Measurements from ENCODE around the gene GNG3.
A peak's percentile ranks its signal among the peaks of the same experiment; 100 is the strongest.

Gene GNG3

DNA sequence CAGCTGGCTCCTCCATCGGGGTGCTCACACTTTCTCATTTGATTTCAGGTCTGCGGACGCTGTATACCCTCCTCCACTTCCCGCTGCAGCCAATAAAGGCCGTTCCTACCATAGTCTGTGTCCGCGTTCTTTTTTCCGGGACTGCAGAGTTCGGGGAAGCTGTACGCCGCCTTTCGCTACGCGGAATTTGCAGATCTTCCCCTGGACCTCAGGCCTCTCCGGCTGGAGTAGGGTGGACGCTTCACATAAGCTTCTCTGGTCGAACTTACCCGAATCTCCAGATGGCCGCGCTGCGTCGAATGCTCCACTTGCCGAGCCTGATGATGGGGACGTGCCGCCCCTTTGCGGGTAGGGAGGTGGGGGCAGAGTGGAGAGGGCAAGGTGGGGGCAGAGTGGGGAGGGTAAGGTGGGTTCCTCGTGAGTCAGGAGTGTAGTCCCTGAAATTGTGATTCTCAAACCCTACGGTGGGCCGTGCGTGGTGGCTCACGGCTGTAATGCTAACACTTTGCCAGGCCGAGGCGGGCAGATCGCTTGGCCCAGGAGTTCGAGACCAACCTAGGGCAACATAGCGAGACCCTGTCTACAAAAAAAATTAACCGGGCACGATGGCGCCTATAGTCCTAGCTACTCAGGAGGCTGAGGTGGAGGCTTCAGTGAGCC is 41.7 kb upstream of the GNG3 start:
- peak overlapping the region; percentile 79 for H3K4me2 ChIP-seq (ENCODE audit: low read depth, low read length, poor library complexity, severe bottlenecking)
- no peaks in the 10 kb centered on the region for H3K27me3 ChIP-seq (ENCODE audit: insufficient read depth, low read length, poor library complexity, severe bottlenecking)
- no peaks in the 10 kb centered on the region for H3K9me3 ChIP-seq (ENCODE audit: insufficient read depth, low read depth, low read length)
- peaks cover 38% of the 10 kb centered on the region for H3K4me1 ChIP-seq (ENCODE audit: insufficient read depth, low read length, poor library complexity, severe bottlenecking)
- no peak overlapping the region for H2AFZ ChIP-seq (ENCODE audit: low read length)
- TF ChIP-seq, protein P1, sequence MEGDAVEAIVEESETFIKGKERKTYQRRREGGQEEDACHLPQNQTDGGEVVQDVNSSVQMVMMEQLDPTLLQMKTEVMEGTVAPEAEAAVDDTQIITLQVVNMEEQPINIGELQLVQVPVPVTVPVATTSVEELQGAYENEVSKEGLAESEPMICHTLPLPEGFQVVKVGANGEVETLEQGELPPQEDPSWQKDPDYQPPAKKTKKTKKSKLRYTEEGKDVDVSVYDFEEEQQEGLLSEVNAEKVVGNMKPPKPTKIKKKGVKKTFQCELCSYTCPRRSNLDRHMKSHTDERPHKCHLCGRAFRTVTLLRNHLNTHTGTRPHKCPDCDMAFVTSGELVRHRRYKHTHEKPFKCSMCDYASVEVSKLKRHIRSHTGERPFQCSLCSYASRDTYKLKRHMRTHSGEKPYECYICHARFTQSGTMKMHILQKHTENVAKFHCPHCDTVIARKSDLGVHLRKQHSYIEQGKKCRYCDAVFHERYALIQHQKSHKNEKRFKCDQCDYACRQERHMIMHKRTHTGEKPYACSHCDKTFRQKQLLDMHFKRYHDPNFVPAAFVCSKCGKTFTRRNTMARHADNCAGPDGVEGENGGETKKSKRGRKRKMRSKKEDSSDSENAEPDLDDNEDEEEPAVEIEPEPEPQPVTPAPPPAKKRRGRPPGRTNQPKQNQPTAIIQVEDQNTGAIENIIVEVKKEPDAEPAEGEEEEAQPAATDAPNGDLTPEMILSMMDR (conservative IDR thresholded peaks at IDR 0.05; ENCODE audit: low read length) = no peak
- no peak for TF ChIP-seq EZH2phosphoT487 (IDR thresholded peaks at IDR 0.05; ENCODE audit: borderline replicate concordance)
- peaks cover 20% of the 10 kb centered on the region for H4K20me1 ChIP-seq (ENCODE audit: insufficient read depth, low read length, poor library complexity, severe bottlenecking)
- peaks cover 5% of the 10 kb centered on the region; the same call in 1 of the 2 replicates for H3K36me3 ChIP-seq (ENCODE audit: insufficient read depth, low read length)
- H3K4me3 ChIP-seq (ENCODE audit: low read length, poor library complexity, severe bottlenecking) = peak overlapping the region; percentile 98
- peak overlapping the region; percentile 89 for H3K9ac ChIP-seq (ENCODE audit: low read depth, low read length, poor library complexity, severe bottlenecking)
- no peaks in the 10 kb centered on the region for H3K9me2 ChIP-seq (replicated peaks; ENCODE audit: low read depth, low read length)
- peaks cover 64% of the 10 kb centered on the region for H3K79me2 ChIP-seq (ENCODE audit: insufficient read depth, low read length)
- H3F3A ChIP-seq (ENCODE audit: low read depth) = peaks cover 9% of the 10 kb centered on the region; the same call in 1 of the 2 replicates

DNA sequence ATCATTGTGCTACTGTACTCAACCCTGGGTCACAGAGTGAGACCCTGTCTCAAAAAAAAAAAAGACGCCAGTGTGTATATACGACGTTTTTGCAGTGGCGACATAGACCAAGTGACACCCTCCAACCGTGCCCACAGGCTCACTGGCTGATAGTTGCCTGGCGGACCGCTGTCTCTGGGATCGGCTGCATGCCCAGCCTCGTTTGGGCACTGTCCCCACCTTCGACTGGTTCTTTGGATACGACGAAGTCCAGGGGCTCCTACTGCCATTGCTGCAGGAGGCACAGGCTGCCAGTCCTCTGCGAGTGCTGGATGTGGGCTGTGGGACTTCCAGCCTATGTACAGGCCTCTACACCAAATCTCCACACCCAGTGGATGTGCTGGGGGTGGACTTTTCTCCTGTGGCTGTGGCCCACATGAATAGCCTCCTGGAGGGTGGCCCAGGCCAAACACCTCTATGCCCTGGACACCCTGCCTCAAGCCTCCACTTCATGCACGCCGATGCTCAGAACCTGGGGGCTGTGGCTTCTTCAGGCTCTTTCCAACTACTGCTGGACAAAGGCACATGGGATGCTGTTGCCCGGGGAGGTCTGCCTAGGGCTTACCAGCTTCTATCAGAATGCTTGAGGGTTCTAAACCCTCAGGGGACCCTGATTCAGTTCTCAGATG is 41.1 kb upstream of the GNG3 start:
- peaks cover 8% of the 10 kb centered on the region; the same call in 1 of the 2 replicates for H3F3A ChIP-seq (ENCODE audit: low read depth)
- H2AFZ ChIP-seq (ENCODE audit: low read length) = no peak overlapping the region
- H3K36me3 ChIP-seq (ENCODE audit: insufficient read depth, low read length) = peaks cover 5% of the 10 kb centered on the region; the same call in 1 of the 2 replicates
- H3K4me2 ChIP-seq (ENCODE audit: low read depth, low read length, poor library complexity, severe bottlenecking) = peak overlapping the region; percentile 79
- TF ChIP-seq EZH2phosphoT487 (IDR thresholded peaks at IDR 0.05; ENCODE audit: borderline replicate concordance) = no peak
- TF ChIP-seq, protein P1 (conservative IDR thresholded peaks at IDR 0.05; ENCODE audit: low read length) = no peak
- H3K4me3 ChIP-seq (ENCODE audit: low read length, poor library complexity, severe bottlenecking) = peak overlapping the region; percentile 98
- H3K4me1 ChIP-seq (ENCODE audit: insufficient read depth, low read length, poor library complexity, severe bottlenecking) = peaks cover 43% of the 10 kb centered on the region
- H3K9me2 ChIP-seq (replicated peaks; ENCODE audit: low read depth, low read length) = no peaks in the 10 kb centered on the region
- peaks cover 71% of the 10 kb centered on the region for H3K79me2 ChIP-seq (ENCODE audit: insufficient read depth, low read length)
- no peaks in the 10 kb centered on the region for H3K27me3 ChIP-seq (ENCODE audit: insufficient read depth, low read length, poor library complexity, severe bottlenecking)
- no peaks in the 10 kb centered on the region for H3K9me3 ChIP-seq (ENCODE audit: insufficient read depth, low read depth, low read length)
- H3K9ac ChIP-seq (ENCODE audit: low read depth, low read length, poor library complexity, severe bottlenecking) = peak overlapping the region; percentile 89
- H4K20me1 ChIP-seq (ENCODE audit: insufficient read depth, low read length, poor library complexity, severe bottlenecking) = peaks cover 20% of the 10 kb centered on the region

DNA sequence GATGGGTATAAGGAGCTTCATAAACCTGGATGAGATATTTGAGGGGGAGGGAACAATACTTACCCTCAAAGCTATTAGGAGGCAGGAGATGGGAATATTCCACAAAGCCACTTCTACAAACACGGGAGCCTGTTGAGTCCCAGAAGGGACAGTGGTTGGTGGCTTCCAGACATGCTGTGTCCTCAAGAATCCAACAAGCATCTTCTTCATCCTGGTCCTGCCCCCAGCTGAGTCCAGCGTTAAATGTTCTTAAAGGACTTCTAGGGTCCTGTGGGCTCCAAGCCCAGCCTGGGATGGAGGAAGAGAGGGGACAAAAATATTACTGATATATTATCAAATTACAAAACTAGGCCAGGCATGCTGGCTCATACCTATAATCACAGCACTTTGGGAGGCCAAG is 40.0 kb upstream of the GNG3 start:
- Histone ChIP-seq H3K9me2 (replicated peaks; ENCODE audit: low read depth, low read length) (no peaks in the 10 kb centered on the region), H4K20me1 (ENCODE audit: insufficient read depth, low read length, poor library complexity, severe bottlenecking) (peaks cover 21% of the 10 kb centered on the region), H3K36me3 (ENCODE audit: insufficient read depth, low read length) (peaks cover 5% of the 10 kb centered on the region; the same call in 1 of the 2 replicates), H3K9me3 (ENCODE audit: insufficient read depth, low read depth, low read length) (no peaks in the 10 kb centered on the region), H3K4me1 (ENCODE audit: insufficient read depth, low read length, poor library complexity, severe bottlenecking) (peaks cover 44% of the 10 kb centered on the region), H3F3A (ENCODE audit: low read depth) (peaks cover 5% of the 10 kb centered on the region; the same call in 1 of the 2 replicates), H3K4me2 (ENCODE audit: low read depth, low read length, poor library complexity, severe bottlenecking) (peak overlapping the region; percentile 79), H3K79me2 (ENCODE audit: insufficient read depth, low read length) (peaks cover 74% of the 10 kb centered on the region), H3K4me3 (ENCODE audit: low read length, poor library complexity, severe bottlenecking) (no peak overlapping the region), H3K9ac (ENCODE audit: low read depth, low read length, poor library complexity, severe bottlenecking) (peak overlapping the region; percentile 89), H2AFZ (ENCODE audit: low read length) (no peak overlapping the region), H3K27me3 (ENCODE audit: insufficient read depth, low read length, poor library complexity, severe bottlenecking) (no peaks in the 10 kb centered on the region)
- no peak for TF ChIP-seq EZH2phosphoT487 (IDR thresholded peaks at IDR 0.05; ENCODE audit: borderline replicate concordance)
- TF ChIP-seq, protein P1 (conservative IDR thresholded peaks at IDR 0.05; ENCODE audit: low read length) = no peak
